ENCODE data around the gene TRAPPC14.

DNA sequence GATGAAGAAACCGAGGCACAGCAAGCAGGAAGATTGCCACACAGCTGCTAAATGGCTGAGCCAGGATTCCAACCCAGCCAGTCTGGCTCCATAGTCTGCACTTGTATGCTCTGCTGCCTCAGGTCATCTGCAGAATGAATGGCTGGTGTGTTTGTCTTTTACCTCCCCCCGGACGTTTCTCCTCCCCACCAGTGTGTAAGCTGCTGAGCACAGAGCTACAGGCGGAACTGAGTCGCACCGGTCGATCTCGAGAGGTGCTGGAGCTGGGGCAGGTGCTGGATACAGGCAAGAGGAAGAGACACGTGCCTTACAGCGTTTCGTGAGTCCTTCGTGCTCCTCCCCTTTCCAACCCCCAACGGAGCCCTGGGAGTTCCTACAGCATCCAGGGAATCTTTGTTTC, 36.5 kb downstream of the TRAPPC14 start:
- TF ChIP-seq, protein P1, sequence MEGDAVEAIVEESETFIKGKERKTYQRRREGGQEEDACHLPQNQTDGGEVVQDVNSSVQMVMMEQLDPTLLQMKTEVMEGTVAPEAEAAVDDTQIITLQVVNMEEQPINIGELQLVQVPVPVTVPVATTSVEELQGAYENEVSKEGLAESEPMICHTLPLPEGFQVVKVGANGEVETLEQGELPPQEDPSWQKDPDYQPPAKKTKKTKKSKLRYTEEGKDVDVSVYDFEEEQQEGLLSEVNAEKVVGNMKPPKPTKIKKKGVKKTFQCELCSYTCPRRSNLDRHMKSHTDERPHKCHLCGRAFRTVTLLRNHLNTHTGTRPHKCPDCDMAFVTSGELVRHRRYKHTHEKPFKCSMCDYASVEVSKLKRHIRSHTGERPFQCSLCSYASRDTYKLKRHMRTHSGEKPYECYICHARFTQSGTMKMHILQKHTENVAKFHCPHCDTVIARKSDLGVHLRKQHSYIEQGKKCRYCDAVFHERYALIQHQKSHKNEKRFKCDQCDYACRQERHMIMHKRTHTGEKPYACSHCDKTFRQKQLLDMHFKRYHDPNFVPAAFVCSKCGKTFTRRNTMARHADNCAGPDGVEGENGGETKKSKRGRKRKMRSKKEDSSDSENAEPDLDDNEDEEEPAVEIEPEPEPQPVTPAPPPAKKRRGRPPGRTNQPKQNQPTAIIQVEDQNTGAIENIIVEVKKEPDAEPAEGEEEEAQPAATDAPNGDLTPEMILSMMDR (conservative IDR thresholded peaks at IDR 0.05) = no peak
- no peak for TF ChIP-seq EZH2 (IDR thresholded peaks at IDR 0.05; ENCODE audit: low read depth)
